Esophagus squamous epithelium (tissue), 4 donors: Measurements from ENCODE around the gene COL15A1.

Experiments
- POLR2A ChIP-seq, 4 donors: fragments of 450-650 bp; IDR thresholded peaks; one replicate each; pipeline ENCODE4 v1.6.1; 2017; ENCODE audit warnings: antibody characterized with exemption in 4 of 4, mild to moderate bottlenecking in 4 of 4, moderate library complexity in 3 of 4
- TF ChIP-seq, protein P1 (sequence below), 6 experiments: fragments of 450-650 bp in 4 of 6; fragments of 200-600 bp in 2 of 6; sonication (generic) in 2 of 6; IDR thresholded peaks; one replicate each; pipeline ENCODE4 v1.5.1; 2016 to 2019; ENCODE audit warnings: antibody characterized with exemption in 6 of 6, mild to moderate bottlenecking in 4 of 6, moderate library complexity in 4 of 6

GRCh38 chr9:99041618-99042017 is 97.9 kb downstream of the COL15A1 start:
- TF ChIP-seq POLR2A (IDR thresholded peaks at IDR 0.05): no peak
- TF ChIP-seq, protein P1, sequence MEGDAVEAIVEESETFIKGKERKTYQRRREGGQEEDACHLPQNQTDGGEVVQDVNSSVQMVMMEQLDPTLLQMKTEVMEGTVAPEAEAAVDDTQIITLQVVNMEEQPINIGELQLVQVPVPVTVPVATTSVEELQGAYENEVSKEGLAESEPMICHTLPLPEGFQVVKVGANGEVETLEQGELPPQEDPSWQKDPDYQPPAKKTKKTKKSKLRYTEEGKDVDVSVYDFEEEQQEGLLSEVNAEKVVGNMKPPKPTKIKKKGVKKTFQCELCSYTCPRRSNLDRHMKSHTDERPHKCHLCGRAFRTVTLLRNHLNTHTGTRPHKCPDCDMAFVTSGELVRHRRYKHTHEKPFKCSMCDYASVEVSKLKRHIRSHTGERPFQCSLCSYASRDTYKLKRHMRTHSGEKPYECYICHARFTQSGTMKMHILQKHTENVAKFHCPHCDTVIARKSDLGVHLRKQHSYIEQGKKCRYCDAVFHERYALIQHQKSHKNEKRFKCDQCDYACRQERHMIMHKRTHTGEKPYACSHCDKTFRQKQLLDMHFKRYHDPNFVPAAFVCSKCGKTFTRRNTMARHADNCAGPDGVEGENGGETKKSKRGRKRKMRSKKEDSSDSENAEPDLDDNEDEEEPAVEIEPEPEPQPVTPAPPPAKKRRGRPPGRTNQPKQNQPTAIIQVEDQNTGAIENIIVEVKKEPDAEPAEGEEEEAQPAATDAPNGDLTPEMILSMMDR (IDR thresholded peaks at IDR 0.05): no peak
